Measurements from ENCODE around the gene LRRC51.

DNA sequence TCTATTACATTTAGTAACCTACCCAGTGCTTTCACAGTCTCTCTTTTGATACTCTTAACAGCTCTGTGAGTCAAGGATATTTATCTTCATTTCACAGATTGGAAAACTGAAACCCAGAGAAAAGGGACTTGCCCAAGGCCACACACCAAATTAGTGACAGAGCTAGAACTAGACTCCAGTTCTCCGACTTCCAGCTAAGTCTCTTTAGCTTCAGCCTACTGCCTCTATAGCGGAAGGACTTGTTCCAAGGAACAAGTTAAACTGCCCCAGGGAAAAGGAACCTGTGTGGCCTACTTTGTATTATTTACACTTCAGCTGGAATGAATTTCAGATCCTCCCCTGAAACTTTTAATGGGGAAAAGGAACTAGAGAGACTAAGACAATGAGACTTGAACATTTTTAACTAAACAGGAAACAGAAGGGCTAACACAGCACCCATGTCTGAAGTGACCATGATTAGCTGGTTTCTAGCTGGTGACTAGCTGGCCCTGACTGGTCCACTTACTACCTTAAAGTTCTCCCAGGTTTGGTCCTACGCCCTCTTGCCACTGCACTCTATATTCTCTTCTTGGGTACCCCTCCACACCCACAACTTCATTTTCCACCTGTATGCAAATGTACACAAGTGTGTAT lies 1.3 kb downstream of the LRRC51 start:
- TF ChIP-seq EZH2phosphoT487 (IDR thresholded peaks at IDR 0.05; ENCODE audit: borderline replicate concordance) (no peak), CTCF (conservative IDR thresholded peaks at IDR 0.05; ENCODE audit: low read length) (no peak)
